Activated naive CD4-positive, alpha-beta T cell treated with anti-CD3 and anti-CD28 coated beads, Interleukin-2, amount 10 ng/mL, durations not matched to agents 7 days and 5 days (primary cell): ENCODE results near the gene FAM47B.

Source experiments
- CTCF ChIA-PET: fragments of 350-600 bp; sonication (Branson Sonifier 250); formaldehyde crosslinking; loops from one replicate; lab custom pipeline; 2021; ENCODE audit warnings: antibody characterized with exemption; lab: Charles Lee
- DNase-seq: peaks from one replicate; pipeline ENCODE4 v3.0.0-alpha.2; 2020
- H3K27ac Mint-ChIP-seq: one replicate; pipeline ENCODE4 v1.8.0; 2021; ENCODE audit warnings: mild to moderate bottlenecking, moderate library complexity, mixed read lengths
- H3K27me3 Mint-ChIP-seq: one replicate; pipeline ENCODE4 v1.8.0; 2021; ENCODE audit warnings: mild to moderate bottlenecking, mixed read lengths
- H3K36me3 Mint-ChIP-seq: one replicate; pipeline ENCODE4 v1.8.0; 2021; ENCODE audit warnings: mixed read lengths
- H3K4me1 Mint-ChIP-seq: one replicate; pipeline ENCODE4 v1.8.0; 2021; ENCODE audit warnings: mixed read lengths
- H3K4me3 Mint-ChIP-seq: one replicate; pipeline ENCODE4 v1.8.0; 2021; ENCODE audit warnings: mild to moderate bottlenecking, moderate library complexity, mixed read lengths
- H3K9me3 Mint-ChIP-seq: one replicate; pipeline ENCODE4 v1.8.0; 2021; ENCODE audit warnings: mixed read lengths

The FAM47B gene

GRCh38 chrX:34942496-34942895 lies at the start of gene FAM47B:
TSS of gene FAM47B (plus strand) at chrX:34942796. CDS start at chrX:34942832, 36 bp downstream.
- no peak within 1 kb of the TSS for H3K4me3 Mint-ChIP-seq
- no peak within 1 kb of the TSS for H3K27ac Mint-ChIP-seq
- no peak for DNase-seq
- H3K36me3 Mint-ChIP-seq = no peaks in the 10 kb centered on the region
- CTCF ChIA-PET = no interaction called here
- H3K9me3 Mint-ChIP-seq = peaks cover 6% of the 10 kb centered on the region
- no peaks in the 10 kb centered on the region for H3K4me1 Mint-ChIP-seq
- no peaks in the 10 kb centered on the region for H3K27me3 Mint-ChIP-seq

GRCh38 chrX:34893741-34894140 lies 48.9 kb upstream of the FAM47B start:
- no peaks in the 10 kb centered on the region for H3K36me3 Mint-ChIP-seq
- no peaks in the 10 kb centered on the region for H3K27me3 Mint-ChIP-seq
- no peak overlapping the region for H3K4me3 Mint-ChIP-seq
- H3K9me3 Mint-ChIP-seq = peaks cover 6% of the 10 kb centered on the region
- CTCF ChIA-PET = no interaction called here
- DNase-seq = no peak
- H3K4me1 Mint-ChIP-seq = no peaks in the 10 kb centered on the region
- no peak overlapping the region for H3K27ac Mint-ChIP-seq

- no peaks in the 10 kb centered on the region for H3K4me1 Mint-ChIP-seq
- no peak overlapping the region for H3K27ac Mint-ChIP-seq
- no peak for DNase-seq
- H3K27me3 Mint-ChIP-seq = no peaks in the 10 kb centered on the region
- no peaks in the 10 kb centered on the region for H3K36me3 Mint-ChIP-seq
- H3K9me3 Mint-ChIP-seq = peaks cover 7% of the 10 kb centered on the region
- H3K4me3 Mint-ChIP-seq = no peak overlapping the region
- CTCF ChIA-PET = no interaction called here
Measured at GRCh38 chrX:34900691-34901090, 41.9 kb upstream of the FAM47B start.

GRCh38 chrX:34901761-34902160 lies 40.8 kb upstream of the FAM47B start:
- no peaks in the 10 kb centered on the region for H3K4me1 Mint-ChIP-seq
- no peak for DNase-seq
- peaks cover 8% of the 10 kb centered on the region for H3K9me3 Mint-ChIP-seq
- H3K36me3 Mint-ChIP-seq = no peaks in the 10 kb centered on the region
- CTCF ChIA-PET = no interaction called here
- H3K4me3 Mint-ChIP-seq = no peak overlapping the region
- H3K27me3 Mint-ChIP-seq = no peaks in the 10 kb centered on the region
- no peak overlapping the region for H3K27ac Mint-ChIP-seq

GRCh38 chrX:34903316-34903715 lies 39.3 kb upstream of the FAM47B start:
- CTCF ChIA-PET = no interaction called here
- no peak for DNase-seq
- no peak overlapping the region for H3K27ac Mint-ChIP-seq
- H3K4me3 Mint-ChIP-seq = no peak overlapping the region
- no peaks in the 10 kb centered on the region for H3K4me1 Mint-ChIP-seq
- H3K36me3 Mint-ChIP-seq = no peaks in the 10 kb centered on the region
- no peaks in the 10 kb centered on the region for H3K27me3 Mint-ChIP-seq
- peaks cover 5% of the 10 kb centered on the region for H3K9me3 Mint-ChIP-seq

- H3K27ac Mint-ChIP-seq = no peak overlapping the region
- H3K4me1 Mint-ChIP-seq = no peaks in the 10 kb centered on the region
- H3K4me3 Mint-ChIP-seq = no peak overlapping the region
- no peaks in the 10 kb centered on the region for H3K36me3 Mint-ChIP-seq
- peaks cover 1% of the 10 kb centered on the region for H3K9me3 Mint-ChIP-seq
- no peaks in the 10 kb centered on the region for H3K27me3 Mint-ChIP-seq
- DNase-seq = no peak
- CTCF ChIA-PET = no interaction called here
Measured at GRCh38 chrX:34909151-34909550, 33.4 kb upstream of the FAM47B start.

GRCh38 chrX:34915463-34916225 lies 27.0 kb upstream of the FAM47B start:
- Mint-ChIP-seq H3K36me3 (no peaks in the 10 kb centered on the region), H3K27ac (no peak overlapping the region), H3K27me3 (no peaks in the 10 kb centered on the region), H3K4me3 (no peak overlapping the region), H3K4me1 (no peaks in the 10 kb centered on the region), H3K9me3 (no peaks in the 10 kb centered on the region)
- CTCF ChIA-PET = no interaction called here
- no peak for DNase-seq

- no peak for DNase-seq
- H3K4me1 Mint-ChIP-seq = no peaks in the 10 kb centered on the region
- H3K27me3 Mint-ChIP-seq = no peaks in the 10 kb centered on the region
- no peaks in the 10 kb centered on the region for H3K9me3 Mint-ChIP-seq
- no peak overlapping the region for H3K4me3 Mint-ChIP-seq
- H3K36me3 Mint-ChIP-seq = no peaks in the 10 kb centered on the region
- no peak overlapping the region for H3K27ac Mint-ChIP-seq
- CTCF ChIA-PET = no interaction called here
Measured at GRCh38 chrX:34917146-34917545, 25.4 kb upstream of the FAM47B start.

GRCh38 chrX:34918091-34918736 lies 24.4 kb upstream of the FAM47B start:
- Mint-ChIP-seq H3K36me3 (no peaks in the 10 kb centered on the region), H3K4me1 (no peaks in the 10 kb centered on the region), H3K4me3 (no peak overlapping the region), H3K9me3 (no peaks in the 10 kb centered on the region), H3K27me3 (no peaks in the 10 kb centered on the region), H3K27ac (no peak overlapping the region)
- no peak for DNase-seq
- CTCF ChIA-PET = no interaction called here

- Mint-ChIP-seq H3K27me3 (no peaks in the 10 kb centered on the region), H3K27ac (no peak overlapping the region), H3K4me3 (no peak overlapping the region), H3K9me3 (no peaks in the 10 kb centered on the region), H3K36me3 (no peaks in the 10 kb centered on the region), H3K4me1 (no peaks in the 10 kb centered on the region)
- no peak for DNase-seq
- CTCF ChIA-PET = no interaction called here
Measured at GRCh38 chrX:34918856-34919255, 23.7 kb upstream of the FAM47B start.

- H3K4me1 Mint-ChIP-seq = no peaks in the 10 kb centered on the region
- no peaks in the 10 kb centered on the region for H3K36me3 Mint-ChIP-seq
- CTCF ChIA-PET = no interaction called here
- no peaks in the 10 kb centered on the region for H3K27me3 Mint-ChIP-seq
- H3K9me3 Mint-ChIP-seq = no peaks in the 10 kb centered on the region
- no peak overlapping the region for H3K27ac Mint-ChIP-seq
- no peak overlapping the region for H3K4me3 Mint-ChIP-seq
- no peak for DNase-seq
Measured at GRCh38 chrX:34927866-34928265, 14.7 kb upstream of the FAM47B start.

GRCh38 chrX:34943235-34943634 lies 639 bp downstream of the FAM47B start:
- H3K4me3 Mint-ChIP-seq = no peak overlapping the region
- H3K4me1 Mint-ChIP-seq = no peaks in the 10 kb centered on the region
- H3K9me3 Mint-ChIP-seq = peaks cover 6% of the 10 kb centered on the region
- no peaks in the 10 kb centered on the region for H3K27me3 Mint-ChIP-seq
- DNase-seq = no peak
- CTCF ChIA-PET = no interaction called here
- H3K36me3 Mint-ChIP-seq = no peaks in the 10 kb centered on the region
- no peak overlapping the region for H3K27ac Mint-ChIP-seq

GRCh38 chrX:34956916-34957315 lies 14.3 kb downstream of the FAM47B start:
- Mint-ChIP-seq H3K27ac (no peak overlapping the region), H3K36me3 (no peaks in the 10 kb centered on the region), H3K9me3 (no peaks in the 10 kb centered on the region), H3K4me1 (no peaks in the 10 kb centered on the region), H3K4me3 (no peak overlapping the region), H3K27me3 (no peaks in the 10 kb centered on the region)
- CTCF ChIA-PET = no interaction called here
- no peak for DNase-seq

- Mint-ChIP-seq H3K27me3 (no peaks in the 10 kb centered on the region), H3K27ac (no peak overlapping the region), H3K36me3 (no peaks in the 10 kb centered on the region), H3K4me3 (no peak overlapping the region), H3K4me1 (no peaks in the 10 kb centered on the region), H3K9me3 (no peaks in the 10 kb centered on the region)
- no peak for DNase-seq
- CTCF ChIA-PET = no interaction called here
Measured at GRCh38 chrX:34961662-34962061, 19.1 kb downstream of the FAM47B start.

GRCh38 chrX:34972206-34972605 lies 29.6 kb downstream of the FAM47B start:
- no peaks in the 10 kb centered on the region for H3K27me3 Mint-ChIP-seq
- no peaks in the 10 kb centered on the region for H3K9me3 Mint-ChIP-seq
- H3K4me3 Mint-ChIP-seq = no peak overlapping the region
- no peaks in the 10 kb centered on the region for H3K36me3 Mint-ChIP-seq
- H3K4me1 Mint-ChIP-seq = no peaks in the 10 kb centered on the region
- CTCF ChIA-PET = no interaction called here
- DNase-seq = no peak
- H3K27ac Mint-ChIP-seq = no peak overlapping the region
